Measurements from ENCODE around the gene CEP192. TPM values are rescaled to one million over a fixed set of nuclear protein-coding genes. Genes with fewer than 3 reads are reported as not detected.
"Not testable (repeated sequence)": the region's sequence is repeated elsewhere in the genome, so short reads cannot be mapped to it uniquely, and the experiment has no call there.

Gene CEP192
- total and polyA plus RNA-seq, 10 donors: 13.8 to 41.8 (median 32.4) TPM

- WGBS, 5 donors: 90 to 98% (median 94%) methylated on average over 6 of the region's 6 CpGs
- intact Hi-C loops (cut with DNase I; ENCODE audit: low total_unique reads): no loop called here
- Histone ChIP-seq H3K4me3 (no peak overlapping the region), H3K27me3 (replicated peaks in 1 of 7) (no peaks in the 10 kb centered on the region), H3K9me3 (no peaks in the 10 kb centered on the region), H3K27ac (no peak overlapping the region), H3K36me3 (peaks cover 5 to 80% (median 49%) of the 10 kb centered on the region in 6 donors), H3K4me1 (no peaks in the 10 kb centered on the region)
- no peak for DNase-seq
- TF ChIP-seq POLR2AphosphoS5 (IDR thresholded peaks at IDR 0.05): no peak
- TF ChIP-seq CTCF (IDR thresholded peaks at IDR 0.05 in 8 of 11, conservative IDR thresholded peaks at IDR 0.05 in 3 of 11): no peak
- TF ChIP-seq POLR2A (IDR thresholded peaks at IDR 0.05): no peak
Observed at GRCh38 chr18:12968619-12969018, 22.5 kb upstream of the CEP192 start.

- Histone ChIP-seq H3K27me3 (replicated peaks in 1 of 7) (no peaks in the 10 kb centered on the region), H3K9me3 (no peaks in the 10 kb centered on the region), H3K4me1 (no peaks in the 10 kb centered on the region), H3K27ac (no peak overlapping the region), H3K36me3 (peaks cover 2 to 84% (median 52%) of the 10 kb centered on the region in 6 donors), H3K4me3 (no peak overlapping the region)
- no peak for DNase-seq
- 83 to 92% (median 90%) methylated on average over 4 of the region's 4 CpGs for WGBS, 5 donors
- intact Hi-C loops (cut with DNase I; ENCODE audit: low total_unique reads): no loop called here
- TF ChIP-seq POLR2A (IDR thresholded peaks at IDR 0.05) (no peak), CTCF (IDR thresholded peaks at IDR 0.05 in 8 of 11, conservative IDR thresholded peaks at IDR 0.05 in 3 of 11) (no peak), POLR2AphosphoS5 (IDR thresholded peaks at IDR 0.05) (no peak)
Observed at GRCh38 chr18:12973562-12974213, 17.5 kb upstream of the CEP192 start.

DNA sequence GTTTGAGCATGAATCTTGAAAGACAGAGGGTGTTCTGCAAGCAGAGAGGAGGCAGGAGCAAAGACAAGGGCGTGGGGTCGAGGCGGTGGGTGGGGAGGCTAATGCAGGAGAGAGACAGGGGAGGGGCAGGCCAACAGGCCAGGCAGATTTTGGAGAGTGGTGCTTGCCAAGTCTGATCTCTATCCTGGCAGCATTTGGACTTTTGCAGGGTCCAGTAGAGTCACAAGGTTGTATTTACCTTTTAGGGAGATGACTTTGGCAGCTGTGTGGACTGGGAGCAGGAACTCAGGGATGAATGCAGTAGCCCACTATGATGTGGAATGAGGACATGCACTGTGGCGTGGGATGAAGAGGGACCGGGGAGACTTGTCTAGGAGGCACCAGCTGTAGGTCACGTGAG, 15.7 kb upstream of the CEP192 start:
- H3K36me3 ChIP-seq: peaks cover 2 to 84% (median 52%) of the 10 kb centered on the region in 6 donors
- H3K4me1 ChIP-seq: no peaks in the 10 kb centered on the region
- intact Hi-C loops (cut with DNase I; ENCODE audit: low total_unique reads): no loop called here
- DNase-seq: no peak
- no peak for TF ChIP-seq CTCF (IDR thresholded peaks at IDR 0.05 in 8 of 11, conservative IDR thresholded peaks at IDR 0.05 in 3 of 11)
- TF ChIP-seq POLR2A (IDR thresholded peaks at IDR 0.05): no peak
- no peak for TF ChIP-seq POLR2AphosphoS5 (IDR thresholded peaks at IDR 0.05)
- no peak overlapping the region for H3K4me3 ChIP-seq
- WGBS, 5 donors: 95 to 100% (median 98%) methylated on average over 6 of the region's 6 CpGs
- H3K9me3 ChIP-seq: no peaks in the 10 kb centered on the region
- H3K27ac ChIP-seq: no peak overlapping the region
- no peaks in the 10 kb centered on the region for H3K27me3 ChIP-seq (replicated peaks in 1 of 7)

GRCh38 chr18:12976305-12976704, 14.9 kb upstream of the CEP192 start:
- Histone ChIP-seq H3K4me1 (no peaks in the 10 kb centered on the region), H3K27ac (no peak overlapping the region), H3K27me3 (replicated peaks in 1 of 7) (no peaks in the 10 kb centered on the region), H3K9me3 (no peaks in the 10 kb centered on the region), H3K4me3 (no peak overlapping the region), H3K36me3 (peaks cover 2 to 76% (median 47%) of the 10 kb centered on the region in 6 donors)
- 81 to 91% (median 89%) methylated on average over 11 to 12 of the region's 12 CpGs for WGBS, 5 donors
- DNase-seq: no peak
- TF ChIP-seq POLR2AphosphoS5 (IDR thresholded peaks at IDR 0.05): no peak
- intact Hi-C loops (cut with DNase I; ENCODE audit: low total_unique reads): no loop called here

GRCh38 chr18:12980065-12980464, 11.1 kb upstream of the CEP192 start:
- 89 to 94% (median 91%) methylated on average over 12 to 18 of the region's 34 CpGs; no CpG with 5 or more reads in 2 of the 5 donors for whole genome bisulfite sequencing, 5 donors
- DNase-seq; intact Hi-C loops (cut with DNase I; ENCODE audit: low total_unique reads): not testable (repeated sequence)

More at GRCh38 chr18:12980065-12980464, 11.1 kb upstream of the CEP192 start:
- H3K9me3 ChIP-seq; H3K27ac ChIP-seq; H3K4me1 ChIP-seq; H3K4me3 ChIP-seq; H3K27me3 ChIP-seq (replicated peaks in 1 of 7): not testable (repeated sequence)
- peaks cover 0 to 74% (median 29%) of the 10 kb centered on the region in 6 donors for H3K36me3 ChIP-seq

All from spleen (tissue), 11 donors.